ENCODE results near the gene SNF8.
A peak's percentile ranks its signal among the peaks of the same experiment; 100 is the strongest.

SNF8 gene

DNA sequence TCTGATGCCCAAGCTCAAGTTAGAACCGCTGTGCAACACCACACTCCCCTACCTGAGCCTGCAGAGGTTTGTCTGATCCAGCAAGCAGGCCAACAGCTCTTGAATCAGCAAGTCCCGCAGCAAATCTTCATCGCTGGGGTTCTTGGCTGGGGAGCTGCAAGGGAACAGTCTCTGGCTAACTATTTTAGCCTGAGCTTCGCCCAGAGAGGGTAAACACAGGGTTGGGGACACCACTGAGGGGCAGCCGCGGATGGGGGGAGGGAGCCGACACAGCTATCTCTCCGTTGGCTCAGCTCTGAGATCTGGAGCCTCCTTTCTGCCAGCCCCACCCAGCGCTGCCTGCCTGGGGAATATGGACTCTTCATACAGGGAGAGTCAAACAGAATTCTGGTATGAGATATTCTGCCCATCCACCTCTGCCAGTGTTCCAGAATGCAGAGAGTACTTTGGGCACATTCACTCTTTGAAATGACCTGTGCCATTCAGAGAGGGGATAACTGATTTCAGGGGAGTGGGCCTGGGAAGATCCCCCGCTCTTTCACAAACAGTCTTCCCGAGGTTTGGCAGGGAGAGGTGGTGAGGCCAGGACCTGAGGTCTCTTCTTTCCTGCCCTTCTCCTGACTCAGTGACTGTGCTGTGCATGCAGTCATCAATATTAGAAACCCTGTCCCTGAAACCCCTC is 16.3 kb upstream of the SNF8 start:
- H3K4me3 ChIP-seq (ENCODE audit: low read length), result no peak overlapping the region
- no peak for TF ChIP-seq ZNF274 (IDR thresholded peaks at IDR 0.05; ENCODE audit: low read depth, low read length)

DNA sequence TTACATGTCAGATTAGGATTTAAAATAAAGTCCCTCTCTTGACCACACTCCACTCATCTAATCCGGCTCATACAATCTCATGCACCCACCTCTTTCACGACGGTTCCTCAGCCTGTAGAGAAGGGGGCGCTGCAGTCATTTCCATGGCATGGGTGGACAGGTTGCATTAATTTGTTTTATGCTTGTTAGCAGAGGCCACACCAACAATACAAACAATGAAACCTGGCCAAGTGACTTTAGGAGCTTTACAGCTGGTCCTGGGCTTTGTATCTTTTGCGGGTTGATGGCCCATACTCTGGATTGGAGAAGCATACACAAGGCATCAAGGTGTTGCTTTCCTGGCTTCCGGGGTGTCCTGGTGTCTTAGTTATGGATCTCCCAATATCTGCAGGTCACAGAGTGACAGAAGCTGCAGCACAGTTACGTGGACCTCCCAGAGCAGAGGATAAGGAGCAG is 9.7 kb upstream of the SNF8 start:
- no peak overlapping the region for H3K4me3 ChIP-seq (ENCODE audit: low read length)
- TF ChIP-seq ZNF274 (IDR thresholded peaks at IDR 0.05; ENCODE audit: low read depth, low read length), result no peak

GRCh38 chr17:48952904-48953303 is 8.3 kb upstream of the SNF8 start:
- H3K4me3 ChIP-seq (ENCODE audit: low read length), result no peak overlapping the region

GRCh38 chr17:48951572-48951971 is 6.9 kb upstream of the SNF8 start:
- TF ChIP-seq ZNF274 (IDR thresholded peaks at IDR 0.05; ENCODE audit: low read depth, low read length), result no peak
- no peak overlapping the region for H3K4me3 ChIP-seq (ENCODE audit: low read length)

More at GRCh38 chr17:48952904-48953303, 8.3 kb upstream of the SNF8 start:
- no peak for TF ChIP-seq ZNF274 (IDR thresholded peaks at IDR 0.05; ENCODE audit: low read depth, low read length)

DNA sequence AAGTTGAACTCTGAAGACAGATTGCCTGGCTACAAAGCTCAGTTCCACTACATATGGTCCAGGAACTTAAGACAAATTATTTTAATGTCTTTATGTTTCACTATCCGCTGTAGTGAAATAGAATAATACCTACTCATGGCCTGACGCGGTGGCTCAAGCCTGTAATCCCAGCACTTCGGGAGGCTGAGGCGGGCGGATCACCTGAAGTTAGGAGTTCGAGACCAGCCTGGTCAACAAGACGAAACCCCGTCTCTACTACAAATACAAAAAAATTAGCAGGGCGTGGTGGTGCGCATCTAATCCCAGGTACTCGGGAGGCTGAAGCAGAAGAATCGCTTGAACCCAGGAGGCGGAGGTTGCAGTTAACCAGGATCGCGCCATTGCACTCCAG is 614 bp upstream of the SNF8 start:
- peak overlapping the region; percentile 97 for H3K4me3 ChIP-seq (ENCODE audit: low read length)

DNA sequence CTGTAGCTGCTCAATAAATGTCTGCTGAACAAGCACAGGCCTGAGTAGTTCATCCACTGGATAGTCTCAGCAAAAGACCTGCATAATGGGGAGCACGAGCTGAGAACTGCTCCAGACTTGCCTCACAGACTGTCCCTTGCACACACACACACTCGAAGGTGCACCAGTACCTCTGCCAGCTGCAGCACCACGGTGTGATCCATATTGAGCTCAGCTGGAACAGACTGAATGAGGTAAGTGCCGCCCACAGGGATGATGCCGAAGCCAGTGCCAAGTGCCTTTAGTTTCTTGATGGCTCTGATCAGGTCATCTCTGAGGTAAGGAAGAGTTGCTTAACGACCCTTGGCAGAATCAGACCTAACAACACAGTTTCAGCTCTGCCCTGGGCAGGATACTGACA is 11.6 kb downstream of the SNF8 start:
- no peak for TF ChIP-seq ZNF274 (IDR thresholded peaks at IDR 0.05; ENCODE audit: low read depth, low read length)

DNA sequence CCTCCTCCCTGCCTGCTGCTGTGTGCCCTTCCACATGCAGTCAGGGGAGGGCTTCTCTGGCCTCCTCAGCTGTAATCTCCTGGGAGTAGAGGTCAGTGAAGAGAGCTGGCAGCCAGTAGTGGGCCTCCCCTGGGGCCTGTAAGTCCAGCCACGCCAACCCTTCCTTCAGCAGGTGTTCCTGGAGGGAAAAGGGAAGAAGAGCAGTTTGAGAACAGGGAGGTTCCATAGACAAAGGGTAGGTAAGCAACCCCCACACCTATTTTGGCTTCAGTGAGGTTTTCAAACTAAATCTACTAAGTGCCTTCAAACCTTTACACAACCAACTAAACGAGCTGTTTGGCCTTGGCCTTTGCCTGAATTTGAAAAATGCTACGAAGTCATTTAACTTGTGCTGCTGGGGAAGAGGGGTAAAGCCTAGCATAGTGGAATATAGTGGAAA is 14.2 kb downstream of the SNF8 start:
- H3K4me3 ChIP-seq (ENCODE audit: low read length), result no peak overlapping the region
- no peak for TF ChIP-seq ZNF274 (IDR thresholded peaks at IDR 0.05; ENCODE audit: low read depth, low read length)

More for the DNA sequence above, 11.6 kb downstream of the SNF8 start:
- no peak overlapping the region for H3K4me3 ChIP-seq (ENCODE audit: low read length)

GRCh38 chr17:48929812-48930165 is 14.9 kb downstream of the SNF8 start:
- no peak overlapping the region for H3K4me3 ChIP-seq (ENCODE audit: low read length)
- TF ChIP-seq ZNF274 (IDR thresholded peaks at IDR 0.05; ENCODE audit: low read depth, low read length), result no peak

DNA sequence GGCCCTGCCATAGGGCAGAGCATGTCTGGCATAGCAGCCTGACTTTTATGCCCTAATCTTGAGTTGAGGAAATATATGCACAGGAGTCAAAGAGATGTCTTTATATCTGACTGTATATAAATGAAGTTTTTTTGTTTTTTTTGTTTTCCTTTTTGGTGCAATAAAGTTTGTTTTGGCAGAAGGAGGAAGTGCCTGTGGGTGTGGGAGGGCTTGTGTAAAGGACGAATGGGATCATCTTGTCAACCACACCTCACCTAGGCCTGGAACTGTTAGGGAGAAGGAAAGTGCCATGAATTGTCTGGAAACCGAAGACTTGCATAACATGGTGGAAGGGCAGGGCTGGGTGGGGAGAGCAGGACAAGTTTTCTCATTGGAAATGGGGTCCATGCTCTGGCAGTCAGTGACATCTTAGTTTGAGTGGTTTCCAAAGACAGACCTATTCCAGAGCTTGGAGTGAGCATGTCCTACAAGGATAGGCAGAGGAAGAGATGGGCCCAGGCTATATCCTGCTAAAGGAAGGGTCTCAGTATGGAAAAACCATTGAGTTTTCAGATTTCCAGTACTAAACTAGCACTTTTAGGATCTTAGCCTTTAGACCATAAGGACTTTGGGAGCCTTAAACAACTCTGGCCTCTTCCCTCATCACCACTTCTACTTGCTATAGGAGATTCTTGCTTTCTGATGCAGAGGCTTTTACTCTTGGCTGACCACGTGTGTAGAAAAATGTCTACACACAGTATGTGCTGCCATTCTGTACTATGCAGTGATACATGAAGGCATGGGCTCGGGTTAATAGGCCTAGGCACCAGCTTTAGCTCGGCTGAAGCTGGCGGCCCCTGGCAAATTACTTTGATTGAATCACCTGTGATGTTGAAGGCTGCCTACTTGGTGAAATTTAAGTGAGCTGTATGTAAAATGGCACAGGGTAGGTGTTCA is 15.5 kb downstream of the SNF8 start:
- no peak overlapping the region for H3K4me3 ChIP-seq (ENCODE audit: low read length)
- no peak for TF ChIP-seq ZNF274 (IDR thresholded peaks at IDR 0.05; ENCODE audit: low read depth, low read length)

DNA sequence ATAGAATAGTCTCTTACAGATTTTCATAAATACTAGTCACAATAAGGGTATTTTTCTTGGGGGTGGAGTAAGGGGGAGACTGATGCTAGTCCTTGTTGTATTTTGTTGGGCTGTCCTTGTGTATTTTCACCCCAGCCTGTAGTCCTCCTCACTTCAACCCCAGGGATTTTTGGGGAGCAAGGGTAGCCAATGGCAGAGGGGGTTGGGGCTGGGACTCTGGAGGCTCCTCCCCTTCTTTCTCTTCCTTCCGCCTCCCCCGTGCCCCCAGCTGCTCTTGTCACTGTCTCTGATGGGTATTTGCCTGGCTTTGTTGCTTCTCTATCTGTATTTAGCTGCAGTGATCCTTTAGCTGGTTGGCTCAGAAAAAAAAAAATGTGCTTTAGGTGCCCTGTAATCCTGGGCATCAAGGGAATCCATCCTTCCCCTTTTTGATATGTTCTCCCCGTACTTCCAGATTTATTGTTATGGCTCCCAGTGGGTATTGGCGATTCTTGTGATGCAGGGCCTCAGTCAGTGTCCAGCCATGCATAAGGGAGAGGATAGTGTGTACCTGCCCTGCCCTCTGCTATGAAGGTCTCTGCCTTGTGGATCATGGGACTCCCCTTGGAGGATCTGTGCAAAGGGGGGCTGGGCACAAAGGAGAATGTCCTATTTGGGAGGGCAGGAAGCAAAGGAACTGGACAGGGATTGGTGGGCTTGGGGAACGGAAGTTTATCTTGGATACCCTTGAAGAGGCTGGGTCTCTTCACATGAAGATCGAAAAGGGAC is 16.5 kb downstream of the SNF8 start:
- no peak for TF ChIP-seq ZNF274 (IDR thresholded peaks at IDR 0.05; ENCODE audit: low read depth, low read length)
- no peak overlapping the region for H3K4me3 ChIP-seq (ENCODE audit: low read length)

DNA sequence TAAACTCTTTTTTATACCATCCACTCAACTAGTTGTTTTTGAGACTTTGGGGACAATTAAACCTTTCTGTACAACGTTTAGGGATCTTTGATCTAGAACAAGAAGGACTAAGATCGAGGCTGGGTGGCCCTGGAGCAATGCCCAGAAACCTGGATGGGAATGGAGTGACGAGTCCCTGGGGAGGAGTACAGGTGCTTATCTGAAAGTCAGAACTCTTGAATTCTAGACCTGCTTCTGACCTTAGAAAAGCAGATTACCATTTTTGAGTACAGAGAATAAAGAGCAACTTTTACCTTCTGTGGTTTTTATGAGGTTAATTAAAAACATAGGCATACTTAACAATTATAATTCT is 18.7 kb downstream of the SNF8 start:
- TF ChIP-seq ZNF274 (IDR thresholded peaks at IDR 0.05; ENCODE audit: low read depth, low read length), result no peak
- H3K4me3 ChIP-seq (ENCODE audit: low read length), result no peak overlapping the region

DNA sequence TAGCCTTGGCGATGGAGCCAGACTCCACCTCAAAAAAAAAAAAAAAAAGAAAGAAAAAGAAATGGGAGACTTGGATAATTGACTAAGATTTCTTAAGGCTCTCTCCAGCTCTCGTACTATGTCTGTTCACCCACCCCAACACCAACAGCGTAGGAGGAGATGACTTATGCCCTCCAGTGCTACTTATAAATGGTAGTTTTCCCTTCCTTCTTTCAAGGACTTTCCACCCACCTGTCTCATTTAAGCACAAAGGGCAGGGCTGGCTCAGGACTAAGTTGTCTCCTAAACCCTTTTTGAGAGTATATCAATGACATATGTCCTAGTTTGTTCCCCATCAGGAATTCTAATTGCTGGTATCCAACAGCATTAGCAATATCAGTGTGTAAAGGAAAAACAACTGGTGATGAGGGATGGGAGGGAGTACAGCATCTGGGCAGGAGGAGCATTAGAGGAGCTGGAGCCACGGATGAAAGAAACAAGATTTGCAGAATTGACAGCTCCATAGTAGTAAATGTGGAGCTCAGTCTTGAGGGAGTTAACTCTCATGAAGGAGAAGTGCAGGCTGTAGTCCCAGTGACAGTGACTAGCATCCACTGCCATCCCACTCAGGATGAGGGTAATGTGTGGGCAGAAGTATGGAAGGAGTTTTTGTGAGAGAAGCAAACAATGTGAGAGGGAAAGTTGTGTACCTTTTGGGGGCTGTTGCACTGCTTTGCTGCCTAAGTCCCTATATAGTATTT is 19.2 kb downstream of the SNF8 start:
- TF ChIP-seq ZNF274 (IDR thresholded peaks at IDR 0.05; ENCODE audit: low read depth, low read length), result no peak
- no peak overlapping the region for H3K4me3 ChIP-seq (ENCODE audit: low read length)

DNA sequence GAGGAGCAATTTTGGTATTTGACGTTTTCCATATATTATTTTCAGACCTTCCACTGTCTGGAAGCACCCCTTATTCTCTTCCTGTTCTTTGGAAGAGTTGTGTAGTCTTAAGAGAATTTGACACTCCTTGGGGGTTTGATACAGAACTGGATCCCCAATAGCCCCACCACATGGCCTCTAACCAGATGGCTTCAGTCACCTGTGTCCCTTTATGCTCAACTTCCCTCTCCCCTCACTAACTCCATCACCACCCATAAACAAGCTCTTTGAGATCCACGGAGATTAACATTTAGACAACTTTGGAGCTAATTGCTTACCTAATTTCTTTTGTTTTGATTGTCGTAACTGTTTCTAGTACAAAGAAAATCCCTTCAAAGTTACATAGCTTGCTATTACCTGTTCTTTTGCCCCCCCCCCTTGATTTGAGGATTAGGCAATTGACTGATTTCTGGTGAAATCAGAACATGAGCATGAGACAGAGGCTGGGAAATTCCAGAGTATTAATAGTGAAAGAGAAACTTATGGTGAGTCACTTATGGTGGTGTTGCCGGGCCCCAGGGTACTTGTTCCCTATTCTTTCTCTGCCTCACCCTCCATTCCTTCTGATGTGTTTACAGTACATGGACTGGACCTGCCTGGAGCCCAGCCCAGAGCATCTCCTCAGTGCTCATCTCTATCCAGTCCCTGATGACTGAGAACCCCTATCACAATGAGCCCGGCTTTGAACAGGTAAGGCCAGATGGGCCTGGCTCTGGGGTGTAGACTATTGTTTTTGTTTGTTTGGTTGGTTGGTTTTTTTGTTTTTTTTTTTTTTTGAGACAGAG is 29.0 kb downstream of the SNF8 start:
- TF ChIP-seq ZNF274 (IDR thresholded peaks at IDR 0.05; ENCODE audit: low read depth, low read length), result no peak
- H3K4me3 ChIP-seq (ENCODE audit: low read length), result peak overlapping the region; percentile 34; the same call in 1 of the 2 replicates

Data from GM08714 (cell line).